CD14-positive monocyte (primary cell): ENCODE results near the gene THSD7B. TPM values are rescaled to one million over a fixed set of nuclear protein-coding genes. Genes with fewer than 3 reads are reported as not detected.

Experiments used
- DNase-seq, 3 donors: peaks; one replicate each; pipeline ENCODE4 v3.0.0-alpha.2; 2011 to 2022
- H2AFZ ChIP-seq: 2 replicates; pipeline ENCODE4 v1.6.0; 2012; ENCODE audit warnings: mild to moderate bottlenecking, low read depth, low read length, inconsistent platforms; ENCODE audit not compliant: insufficient read depth, poor library complexity, severe bottlenecking
- H3K27ac ChIP-seq, 2 donors: 1 replicate in 1 of 2; 2 replicates in 1 of 2; pipeline ENCODE4 v1.5.1; 2012 to 2013; ENCODE audit warnings: low read length in 2 of 2, control low read depth in 1 of 2, inconsistent platforms in 1 of 2, low read depth in 1 of 2, mild to moderate bottlenecking in 1 of 2
- H3K27me3 ChIP-seq, 2 donors: one replicate each; pipeline versions ENCODE4 v1.6.0 to v1.6.1; 2011 to 2013; ENCODE audit warnings: low read length in 2 of 2; ENCODE audit not compliant: control insufficient read depth in 2 of 2, insufficient read depth in 2 of 2
- H3K36me3 ChIP-seq, 2 donors: replicated peaks in 1 of 2; 1 replicate in 1 of 2; 2 replicates in 1 of 2; pipeline versions ENCODE4 v1.5.1 to v1.6.1; 2012 to 2013; ENCODE audit warnings: low read length in 2 of 2, control low read depth in 1 of 2, inconsistent platforms in 1 of 2, mild to moderate bottlenecking in 1 of 2; ENCODE audit not compliant: insufficient read depth in 2 of 2, control insufficient read depth in 1 of 2
- H3K4me1 ChIP-seq, 2 donors: 1 replicate in 1 of 2; 2 replicates in 1 of 2; pipeline versions ENCODE4 v1.5.1 to v1.6.1; 2012 to 2013; ENCODE audit warnings: low read length in 2 of 2, control low read depth in 1 of 2, inconsistent platforms in 1 of 2, mild to moderate bottlenecking in 1 of 2, moderate library complexity in 1 of 2; ENCODE audit not compliant: insufficient read depth in 2 of 2, control insufficient read depth in 1 of 2
- H3K4me2 ChIP-seq: replicated peaks from 2 replicates; pipeline ENCODE3; 2012; ENCODE audit warnings: low read length, moderate library complexity, mild to moderate bottlenecking; ENCODE audit not compliant: poor library complexity, severe bottlenecking; ENCODE audit errors: extremely low read depth
- H3K4me3 ChIP-seq, 3 experiments: fragments of 200-600 bp in 1 of 3; sonication (generic) in 1 of 3; replicated peaks in 1 of 3; 1 replicate in 2 of 3; 2 replicates in 1 of 3; pipeline ENCODE4 v1.5.1; 2011 to 2013; ENCODE audit warnings: low read length in 3 of 3, mild to moderate bottlenecking in 3 of 3, control low read depth in 2 of 3, low read depth in 2 of 3, inconsistent platforms in 1 of 3, moderate library complexity in 1 of 3
- H3K79me2 ChIP-seq: 2 replicates; pipeline ENCODE4 v1.6.0; 2012; ENCODE audit warnings: mild to moderate bottlenecking, control low read depth, inconsistent platforms, low read length, moderate library complexity; ENCODE audit not compliant: insufficient read depth
- H3K9ac ChIP-seq: 2 replicates; pipeline ENCODE4 v1.6.0; 2017; ENCODE audit warnings: low read length, mild to moderate bottlenecking; ENCODE audit not compliant: insufficient read depth, poor library complexity, severe bottlenecking
- H3K9me3 ChIP-seq, 2 donors: replicated peaks in 1 of 2; 1 replicate in 1 of 2; 2 replicates in 1 of 2; pipeline versions ENCODE4 v1.5.1 to v1.6.1; 2012 to 2013; ENCODE audit warnings: low read length in 2 of 2, control low read depth in 1 of 2; ENCODE audit not compliant: control insufficient read depth in 1 of 2, insufficient read depth in 1 of 2
- H4K20me1 ChIP-seq: 2 replicates; pipeline ENCODE4 v1.6.0; 2012; ENCODE audit warnings: mild to moderate bottlenecking, low read length, control low read depth, moderate library complexity; ENCODE audit not compliant: insufficient read depth
- H3K27ac Mint-ChIP-seq, 7 donors: one replicate each; pipeline ENCODE4 v1.8.0; 2020; ENCODE audit warnings: mild to moderate bottlenecking in 7 of 7, mixed read lengths in 7 of 7, moderate library complexity in 6 of 7, inconsistent platforms in 2 of 7
- H3K27me3 Mint-ChIP-seq, 3 donors: one replicate each; pipeline ENCODE4 v1.8.0; 2021 to 2022; ENCODE audit warnings: low read depth in 3 of 3, mild to moderate bottlenecking in 3 of 3, mixed read lengths in 3 of 3, moderate library complexity in 3 of 3, inconsistent platforms in 1 of 3
- H3K36me3 Mint-ChIP-seq, 2 donors: one replicate each; pipeline ENCODE4 v1.8.0; 2020; ENCODE audit warnings: mixed read lengths in 2 of 2, inconsistent platforms in 1 of 2, mild to moderate bottlenecking in 1 of 2
- H3K4me1 Mint-ChIP-seq: one replicate; pipeline ENCODE4 v1.8.0; 2020; ENCODE audit warnings: mild to moderate bottlenecking, mixed read lengths
- H3K4me3 Mint-ChIP-seq, 2 donors: one replicate each; pipeline ENCODE4 v1.8.0; 2020; ENCODE audit warnings: mild to moderate bottlenecking in 2 of 2, mixed read lengths in 2 of 2, moderate library complexity in 1 of 2
- H3K9me3 Mint-ChIP-seq, 7 donors: one replicate each; pipeline ENCODE4 v1.8.0; 2020 to 2022; ENCODE audit warnings: mixed read lengths in 7 of 7, mild to moderate bottlenecking in 6 of 7, moderate library complexity in 6 of 7, inconsistent platforms in 2 of 7
- WGBS: methylation state at CpG from one replicate; pipeline ENCODE4 v1.1.5; 2013; ENCODE audit warnings: missing lambda C conversion rate; ENCODE audit not compliant: insufficient coverage; 5-methylcytosine and 5-hydroxymethylcytosine counted together
- intact Hi-C, 2 donors: fragments of 100-400 bp; cut with micrococcal nuclease; formaldehyde crosslinking; loops; one replicate each; pipeline versions ENCODE4 v1.15.0 to v1.15.1; 2023
- polyA plus RNA-seq, 3 donors: library from polyadenylated mRNA; depleted of rRNA in 1 of 3; unstranded in 2 of 3; stranded (reverse) in 1 of 3; fragments of 300-500 nt in 2 of 3; fragments of >200 nt in 1 of 3; fragmentation: Illumina TruSeq in 2 of 3; gene quantifications; 1 replicate in 2 of 3; 2 replicates in 1 of 3; pipeline ENCODE4 v1.2.3, GENCODE V29; 2012 to 2021
- TF ChIP-seq, protein P1 (sequence below): fragments of 200-600 bp; IDR thresholded peaks from one replicate; pipeline ENCODE4 v1.8.0; 2022; ENCODE audit warnings: antibody characterized with exemption, mild to moderate bottlenecking

Gene THSD7B
- polyA plus RNA-seq, 3 donors: not detected

DNA sequence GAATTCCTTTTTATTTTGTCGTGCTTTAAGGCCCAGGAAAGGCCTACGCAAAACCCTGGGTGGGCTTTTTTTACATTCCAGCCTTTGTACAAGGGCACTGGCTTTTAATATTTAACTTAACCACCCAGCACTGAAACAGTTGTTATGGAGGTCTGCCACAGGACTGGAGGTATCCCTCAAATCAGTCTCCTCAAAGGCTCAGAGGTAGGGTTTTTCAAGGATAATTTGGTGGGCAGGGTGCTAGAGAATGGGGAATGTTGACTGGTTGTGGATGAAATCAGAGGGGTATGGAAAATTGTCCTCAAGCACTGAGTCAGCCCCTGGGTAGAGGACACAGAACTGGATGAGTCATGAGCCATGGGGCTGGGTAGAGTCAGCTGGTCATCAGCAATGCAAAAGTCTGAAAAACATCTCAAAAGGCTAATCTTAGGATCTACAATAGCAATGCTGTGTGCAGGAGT lies 443.1 kb downstream of the THSD7B start:
- intact Hi-C loops: no loop called here

DNA sequence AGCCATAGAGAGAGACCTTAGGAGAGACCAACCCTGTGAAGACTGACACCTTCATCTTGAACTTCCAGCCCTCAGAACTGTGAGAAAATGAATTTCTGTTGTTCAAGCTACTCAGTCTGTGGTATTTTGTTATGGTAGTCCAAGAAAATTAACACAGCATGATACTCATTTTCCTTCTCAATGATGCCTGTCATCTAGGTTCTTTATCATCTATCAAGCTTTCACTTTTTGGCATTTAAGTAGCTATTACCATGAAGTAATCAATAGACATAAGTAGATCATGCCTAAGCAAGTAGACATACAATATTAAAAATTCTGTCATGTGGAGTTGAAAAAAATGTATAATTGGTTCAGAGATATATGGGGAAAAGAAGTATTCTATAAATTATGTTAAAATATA lies 444.7 kb downstream of the THSD7B start:
- no peak for DNase-seq

More for the DNA sequence above, 443.1 kb downstream of the THSD7B start:
- H3K4me1 ChIP-seq: no peaks in the 10 kb centered on the region
- no peak overlapping the region for H3K4me3 ChIP-seq
- peak in 1 of 3 donors; percentile 3 for DNase-seq
- no peak overlapping the region for H3K4me2 ChIP-seq
- H3K4me1 Mint-ChIP-seq: no peaks in the 10 kb centered on the region
- WGBS: no CpG with 5 or more reads among the region's 2 CpGs
- peaks cover 0 to 2% (median 0%) of the 10 kb centered on the region in 7 donors for H3K9me3 Mint-ChIP-seq
- no peak overlapping the region for H3K27ac ChIP-seq
- H3K27me3 ChIP-seq: peaks cover 0 to 3% of the 10 kb centered on the region in 2 donors
- H4K20me1 ChIP-seq: no peaks in the 10 kb centered on the region
- TF ChIP-seq, protein P1, sequence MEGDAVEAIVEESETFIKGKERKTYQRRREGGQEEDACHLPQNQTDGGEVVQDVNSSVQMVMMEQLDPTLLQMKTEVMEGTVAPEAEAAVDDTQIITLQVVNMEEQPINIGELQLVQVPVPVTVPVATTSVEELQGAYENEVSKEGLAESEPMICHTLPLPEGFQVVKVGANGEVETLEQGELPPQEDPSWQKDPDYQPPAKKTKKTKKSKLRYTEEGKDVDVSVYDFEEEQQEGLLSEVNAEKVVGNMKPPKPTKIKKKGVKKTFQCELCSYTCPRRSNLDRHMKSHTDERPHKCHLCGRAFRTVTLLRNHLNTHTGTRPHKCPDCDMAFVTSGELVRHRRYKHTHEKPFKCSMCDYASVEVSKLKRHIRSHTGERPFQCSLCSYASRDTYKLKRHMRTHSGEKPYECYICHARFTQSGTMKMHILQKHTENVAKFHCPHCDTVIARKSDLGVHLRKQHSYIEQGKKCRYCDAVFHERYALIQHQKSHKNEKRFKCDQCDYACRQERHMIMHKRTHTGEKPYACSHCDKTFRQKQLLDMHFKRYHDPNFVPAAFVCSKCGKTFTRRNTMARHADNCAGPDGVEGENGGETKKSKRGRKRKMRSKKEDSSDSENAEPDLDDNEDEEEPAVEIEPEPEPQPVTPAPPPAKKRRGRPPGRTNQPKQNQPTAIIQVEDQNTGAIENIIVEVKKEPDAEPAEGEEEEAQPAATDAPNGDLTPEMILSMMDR: no peak
- no peak overlapping the region for H3K9ac ChIP-seq
- H2AFZ ChIP-seq: no peak overlapping the region
- no peaks in the 10 kb centered on the region for H3K36me3 Mint-ChIP-seq
- H3K27me3 Mint-ChIP-seq: peaks cover 0 to 1% (median 0%) of the 10 kb centered on the region in 3 donors
- H3K79me2 ChIP-seq: no peaks in the 10 kb centered on the region
- H3K9me3 ChIP-seq: no peaks in the 10 kb centered on the region
- no peak overlapping the region for H3K27ac Mint-ChIP-seq
- H3K36me3 ChIP-seq: no peaks in the 10 kb centered on the region
- no peak overlapping the region for H3K4me3 Mint-ChIP-seq

More for the DNA sequence above, 444.7 kb downstream of the THSD7B start:
- Histone ChIP-seq H3K4me1 (no peaks in the 10 kb centered on the region), H3K4me2 (no peak overlapping the region), H4K20me1 (no peaks in the 10 kb centered on the region), H3K27ac (no peak overlapping the region), H2AFZ (no peak overlapping the region), H3K79me2 (no peaks in the 10 kb centered on the region), H3K36me3 (no peaks in the 10 kb centered on the region), H3K9me3 (no peaks in the 10 kb centered on the region), H3K9ac (no peak overlapping the region), H3K27me3 (no peaks in the 10 kb centered on the region), H3K4me3 (no peak overlapping the region)
- intact Hi-C loops: no loop called here
- Mint-ChIP-seq H3K4me1 (no peaks in the 10 kb centered on the region), H3K27me3 (peaks cover 0 to 1% (median 0%) of the 10 kb centered on the region in 3 donors), H3K36me3 (no peaks in the 10 kb centered on the region), H3K4me3 (no peak overlapping the region), H3K9me3 (peaks cover 0 to 2% (median 0%) of the 10 kb centered on the region in 7 donors), H3K27ac (no peak overlapping the region)
- TF ChIP-seq, protein P1: no peak
